Adrenal gland (tissue), 5 donors: ENCODE data around the gene NOSTRIN.

ENCODE experiments used
- POLR2A ChIP-seq, 2 donors: fragments of 450-650 bp; IDR thresholded peaks; one replicate each; pipeline ENCODE4 v1.6.1; 2017; ENCODE audit warnings: antibody characterized with exemption in 2 of 2, mild to moderate bottlenecking in 2 of 2, moderate library complexity in 1 of 2
- TF ChIP-seq, protein P1 (sequence below), 6 experiments: fragments of 450-650 bp in 4 of 6; fragments of 200-600 bp in 2 of 6; sonication (generic) in 1 of 6; IDR thresholded peaks; 1 replicate in 5 of 6; 2 replicates in 1 of 6; pipeline versions ENCODE4 v1.5.1 to v1.8.0; 2016 to 2021; ENCODE audit warnings: antibody characterized with exemption in 6 of 6, mild to moderate bottlenecking in 2 of 6, moderate library complexity in 1 of 6
- donor health status: DM: no; HTN: no; CAD: no.

DNA sequence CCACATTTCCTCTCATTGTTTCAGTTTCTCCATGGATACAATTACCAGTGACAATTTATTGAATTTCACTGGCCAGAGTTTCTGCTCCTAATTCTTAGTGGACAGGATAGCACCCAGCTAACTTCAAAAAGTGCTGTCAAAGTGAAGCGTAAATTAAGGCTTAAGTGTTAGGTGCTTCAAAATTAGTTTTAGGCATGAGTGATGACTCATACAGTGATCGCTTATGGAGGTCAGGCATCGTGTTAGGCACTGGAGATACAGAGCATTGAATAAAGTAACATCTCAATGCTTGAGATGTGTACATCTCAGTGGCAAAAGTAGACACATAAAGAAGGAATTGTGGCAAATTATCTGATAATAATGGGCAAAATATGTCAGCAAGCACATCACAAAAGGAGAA lies 40.8 kb downstream of the NOSTRIN start:
- TF ChIP-seq, protein P1, sequence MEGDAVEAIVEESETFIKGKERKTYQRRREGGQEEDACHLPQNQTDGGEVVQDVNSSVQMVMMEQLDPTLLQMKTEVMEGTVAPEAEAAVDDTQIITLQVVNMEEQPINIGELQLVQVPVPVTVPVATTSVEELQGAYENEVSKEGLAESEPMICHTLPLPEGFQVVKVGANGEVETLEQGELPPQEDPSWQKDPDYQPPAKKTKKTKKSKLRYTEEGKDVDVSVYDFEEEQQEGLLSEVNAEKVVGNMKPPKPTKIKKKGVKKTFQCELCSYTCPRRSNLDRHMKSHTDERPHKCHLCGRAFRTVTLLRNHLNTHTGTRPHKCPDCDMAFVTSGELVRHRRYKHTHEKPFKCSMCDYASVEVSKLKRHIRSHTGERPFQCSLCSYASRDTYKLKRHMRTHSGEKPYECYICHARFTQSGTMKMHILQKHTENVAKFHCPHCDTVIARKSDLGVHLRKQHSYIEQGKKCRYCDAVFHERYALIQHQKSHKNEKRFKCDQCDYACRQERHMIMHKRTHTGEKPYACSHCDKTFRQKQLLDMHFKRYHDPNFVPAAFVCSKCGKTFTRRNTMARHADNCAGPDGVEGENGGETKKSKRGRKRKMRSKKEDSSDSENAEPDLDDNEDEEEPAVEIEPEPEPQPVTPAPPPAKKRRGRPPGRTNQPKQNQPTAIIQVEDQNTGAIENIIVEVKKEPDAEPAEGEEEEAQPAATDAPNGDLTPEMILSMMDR (IDR thresholded peaks at IDR 0.05) = no peak
- TF ChIP-seq POLR2A (IDR thresholded peaks at IDR 0.05) = no peak
